Kidney epithelial cell (primary cell): ENCODE measurements around the gene WDR48. TPM values are rescaled to one million over a fixed set of nuclear protein-coding genes. Genes with fewer than 3 reads are reported as not detected.

Experiments used
- DNase-seq: peaks from one replicate; pipeline ENCODE4 v3.0.0-alpha.2; 2010; ENCODE audit warnings: low read depth
- H3K27me3 ChIP-seq: 2 replicates; pipeline ENCODE4 v1.6.0; 2011; ENCODE audit warnings: low read length; ENCODE audit not compliant: control insufficient read depth, insufficient read depth
- H3K36me3 ChIP-seq: 2 replicates; pipeline ENCODE4 v1.5.1; 2011; ENCODE audit warnings: low read length; ENCODE audit not compliant: control insufficient read depth, insufficient read depth
- H3K4me3 ChIP-seq: 2 replicates; pipeline ENCODE4 v1.5.1; 2011; ENCODE audit warnings: low read depth, mild to moderate bottlenecking, control low read depth, low read length
- CTCF ChIP-seq: IDR thresholded peaks from 2 replicates; pipeline ENCODE4 v1.5.1; 2011; ENCODE audit warnings: mild to moderate bottlenecking, moderate library complexity, low read length, control low read depth, inconsistent platforms; ENCODE audit not compliant: insufficient read depth, poor library complexity, severe bottlenecking
- total RNA-seq: library from RNA; depleted of rRNA; stranded (reverse); fragments of >200 nt; gene quantifications from 2 replicates; pipeline ENCODE4 v1.2.3, GENCODE V29; 2015

The WDR48 gene
- total RNA-seq, 1 donor from 2014 or later: 33.2 TPM

DNA sequence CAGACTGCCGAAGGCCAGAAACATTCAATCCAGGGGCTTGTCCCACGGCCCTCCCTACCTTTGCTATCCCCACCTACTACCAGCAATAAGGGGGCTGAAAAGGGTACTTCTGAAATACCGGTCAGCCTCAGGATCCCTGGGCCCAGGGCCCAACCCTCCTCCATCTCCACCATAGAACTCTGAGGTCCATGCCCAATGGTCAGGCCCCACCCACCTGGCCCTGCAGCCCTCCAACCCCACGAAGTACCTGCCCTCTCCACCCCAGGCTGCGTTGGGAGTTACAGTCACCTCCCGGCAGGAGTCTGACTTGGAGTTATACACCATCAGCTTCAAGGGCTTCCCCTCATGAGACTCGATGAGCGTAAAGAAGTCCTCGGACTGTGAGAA, 48.7 kb downstream of the WDR48 start:
- Histone ChIP-seq H3K4me3 (no peak overlapping the region), H3K36me3 (peaks cover 6% of the 10 kb centered on the region), H3K27me3 (no peaks in the 10 kb centered on the region)
- DNase-seq: no peak
- TF ChIP-seq CTCF: no peak

DNA sequence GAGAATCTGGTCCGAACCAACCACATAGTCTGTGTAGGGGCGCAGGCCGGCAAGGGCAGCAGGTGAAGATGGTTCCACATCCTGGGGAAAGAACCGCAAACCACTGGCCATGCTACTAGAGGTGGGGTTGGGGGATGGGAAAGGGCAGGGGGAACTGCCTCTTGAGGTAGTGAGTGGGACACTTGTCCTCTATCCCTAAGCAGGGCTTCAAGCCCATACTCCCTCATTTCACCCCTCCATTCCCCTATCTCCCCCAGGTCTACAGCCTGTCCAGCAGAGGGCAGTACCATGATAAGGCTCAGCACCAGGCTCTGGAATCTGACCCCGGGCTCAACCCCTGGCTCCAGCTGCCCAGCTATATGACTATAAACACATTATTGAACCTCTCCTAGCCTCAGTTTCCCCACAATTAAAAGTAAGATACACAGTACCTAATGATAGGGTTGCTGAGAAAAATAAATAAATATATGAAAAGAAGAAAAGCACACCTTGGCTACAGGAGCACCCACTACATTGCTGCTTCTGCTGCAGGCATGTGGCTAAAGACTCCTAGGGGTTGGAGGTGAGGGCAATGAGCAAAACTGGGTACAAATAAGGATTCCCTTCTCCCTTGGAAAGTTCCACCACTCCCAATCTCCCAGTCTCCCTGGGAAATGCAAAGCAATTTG, 49.3 kb downstream of the WDR48 start:
- no peak for DNase-seq
- TF ChIP-seq CTCF: peak; percentile 76
- no peaks in the 10 kb centered on the region for H3K27me3 ChIP-seq
- peaks cover 5% of the 10 kb centered on the region for H3K36me3 ChIP-seq
- no peak overlapping the region for H3K4me3 ChIP-seq

GRCh38 chr3:39102504-39103323, 50.9 kb downstream of the WDR48 start:
- Histone ChIP-seq H3K36me3 (peaks cover 4% of the 10 kb centered on the region), H3K4me3 (no peak overlapping the region), H3K27me3 (no peaks in the 10 kb centered on the region)
- TF ChIP-seq CTCF: no peak
- no peak for DNase-seq

- H3K36me3 ChIP-seq: peaks cover under 1% of the 10 kb centered on the region
- no peak overlapping the region for H3K4me3 ChIP-seq
- DNase-seq: no peak
- H3K27me3 ChIP-seq: no peaks in the 10 kb centered on the region
- no peak for TF ChIP-seq CTCF
These were observed 51.5 kb downstream of the WDR48 start for GRCh38 chr3:39103324-39103693.

DNA sequence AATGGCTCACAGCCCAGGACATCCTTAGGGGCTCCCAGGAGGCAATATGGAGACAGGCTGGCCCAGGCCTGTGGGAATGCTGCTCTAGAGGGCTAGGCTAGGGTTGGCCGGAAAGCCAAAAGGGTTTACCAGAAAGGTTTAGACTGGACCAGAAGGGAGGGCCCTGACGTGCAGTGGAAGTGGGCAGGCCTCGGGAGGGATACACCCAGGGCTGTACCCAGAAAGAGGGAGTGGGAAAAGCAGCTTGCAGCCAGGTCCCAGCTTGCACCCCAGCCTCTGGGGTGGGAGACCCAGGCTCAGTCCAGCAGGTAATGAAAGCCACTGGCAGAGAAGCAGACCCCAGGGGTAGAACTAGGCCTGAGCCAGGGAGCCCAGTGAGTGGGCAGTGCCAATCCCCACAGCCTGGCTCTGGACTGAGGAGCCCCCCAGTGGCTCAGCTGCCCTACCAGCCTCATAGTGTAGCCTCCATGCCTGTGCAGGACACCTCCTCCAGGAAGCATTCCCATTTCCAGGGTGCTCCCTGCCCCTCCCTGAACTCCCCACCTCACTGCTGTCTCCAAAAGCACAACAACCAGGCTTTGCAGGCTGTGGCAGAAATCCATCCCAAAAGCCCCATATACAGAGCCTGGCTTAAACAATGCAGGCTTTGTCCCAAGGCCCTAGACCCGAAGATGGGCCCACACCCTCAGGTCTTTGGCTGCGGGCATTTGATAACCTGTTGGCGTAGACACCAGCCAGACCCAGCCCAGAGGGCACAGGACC, 52.2 kb downstream of the WDR48 start:
- Histone ChIP-seq H3K4me3 (no peak overlapping the region), H3K27me3 (no peaks in the 10 kb centered on the region), H3K36me3 (no peaks in the 10 kb centered on the region)
- DNase-seq: no peak
- TF ChIP-seq CTCF: no peak
